Activated CD8-positive, alpha-beta T cell treated with anti-CD3 and anti-CD28 coated beads for 36 hours (primary cell): ENCODE measurements around the gene GNAO1. TPM values are rescaled to one million over a fixed set of nuclear protein-coding genes. Genes with fewer than 3 reads are reported as not detected.

ENCODE experiments used
- ATAC-seq: fragments of 200-7000 bp; cut with Tn5 transposase; one replicate; pipeline ENCODE4 v1.10.0; 2021; ENCODE audit warnings: mild to moderate bottlenecking, moderate library complexity
- CTCF ChIA-PET: fragments of 350-600 bp; sonication (Branson Sonifier 250); formaldehyde crosslinking; loops from one replicate; lab custom pipeline; 2021; ENCODE audit warnings: antibody characterized with exemption; lab: Charles Lee
- POLR2A ChIA-PET: fragments of 350-600 bp; sonication (Branson Sonifier 250); formaldehyde crosslinking; loops from one replicate; lab custom pipeline; 2021; ENCODE audit warnings: antibody characterized with exemption; lab: Charles Lee
- DNase-seq: peaks from one replicate; pipeline ENCODE4 v3.0.0-alpha.2; 2020
- H3K27ac Mint-ChIP-seq: one replicate; pipeline ENCODE4 v1.8.0; 2021; ENCODE audit warnings: mild to moderate bottlenecking, mixed read lengths
- H3K27me3 Mint-ChIP-seq: one replicate; pipeline ENCODE4 v1.8.0; 2021; ENCODE audit warnings: mixed read lengths
- H3K36me3 Mint-ChIP-seq: one replicate; pipeline ENCODE4 v1.8.0; 2021; ENCODE audit warnings: low read depth, mixed read lengths
- H3K4me1 Mint-ChIP-seq: one replicate; pipeline ENCODE4 v1.8.0; 2021; ENCODE audit warnings: low read depth, mixed read lengths
- H3K4me3 Mint-ChIP-seq: one replicate; pipeline ENCODE4 v1.8.0; 2021; ENCODE audit warnings: mild to moderate bottlenecking, moderate library complexity, mixed read lengths
- H3K9me3 Mint-ChIP-seq: one replicate; pipeline ENCODE4 v1.8.0; 2021; ENCODE audit warnings: mixed read lengths
- intact Hi-C: fragments of 100-400 bp; cut with micrococcal nuclease; formaldehyde crosslinking; loops from one replicate; pipeline ENCODE4 v1.10.0; 2022
- total RNA-seq, 2 experiments: library from RNA; stranded (reverse); gene quantifications; one replicate each; pipeline ENCODE4 v1.2.3, GENCODE V29; 2021
- TF ChIP-seq, protein P1 (sequence below): fragments of 200-600 bp; IDR thresholded peaks from one replicate; pipeline ENCODE4 v1.8.0; 2022; ENCODE audit warnings: antibody characterized with exemption, mild to moderate bottlenecking

GNAO1 gene
- total RNA-seq, 2 experiments from 2014 or later: 2.3 to 2.4 TPM

GRCh38 chr16:56327071-56327928 lies 136.0 kb downstream of the GNAO1 start:
- no peak overlapping the region for H3K4me3 Mint-ChIP-seq
- no peaks in the 10 kb centered on the region for H3K36me3 Mint-ChIP-seq
- DNase-seq: no peak
- H3K9me3 Mint-ChIP-seq: no peaks in the 10 kb centered on the region
- ChIA-PET POLR2A (interaction anchor here (0.9 kb wide), 1 partner anchor 13 kb away, joined by 3 read pairs; no protein-coding TSS in a partner anchor), CTCF (interaction anchor here (1.7 kb wide), 1 partner anchor 9 kb away, joined by 8 read pairs; no protein-coding TSS in a partner anchor)
- intact Hi-C loops: no loop called here
- H3K27ac Mint-ChIP-seq: no peak overlapping the region
- no peaks in the 10 kb centered on the region for H3K27me3 Mint-ChIP-seq
- H3K4me1 Mint-ChIP-seq: no peaks in the 10 kb centered on the region
- ATAC-seq: no peak
- TF ChIP-seq, protein P1, sequence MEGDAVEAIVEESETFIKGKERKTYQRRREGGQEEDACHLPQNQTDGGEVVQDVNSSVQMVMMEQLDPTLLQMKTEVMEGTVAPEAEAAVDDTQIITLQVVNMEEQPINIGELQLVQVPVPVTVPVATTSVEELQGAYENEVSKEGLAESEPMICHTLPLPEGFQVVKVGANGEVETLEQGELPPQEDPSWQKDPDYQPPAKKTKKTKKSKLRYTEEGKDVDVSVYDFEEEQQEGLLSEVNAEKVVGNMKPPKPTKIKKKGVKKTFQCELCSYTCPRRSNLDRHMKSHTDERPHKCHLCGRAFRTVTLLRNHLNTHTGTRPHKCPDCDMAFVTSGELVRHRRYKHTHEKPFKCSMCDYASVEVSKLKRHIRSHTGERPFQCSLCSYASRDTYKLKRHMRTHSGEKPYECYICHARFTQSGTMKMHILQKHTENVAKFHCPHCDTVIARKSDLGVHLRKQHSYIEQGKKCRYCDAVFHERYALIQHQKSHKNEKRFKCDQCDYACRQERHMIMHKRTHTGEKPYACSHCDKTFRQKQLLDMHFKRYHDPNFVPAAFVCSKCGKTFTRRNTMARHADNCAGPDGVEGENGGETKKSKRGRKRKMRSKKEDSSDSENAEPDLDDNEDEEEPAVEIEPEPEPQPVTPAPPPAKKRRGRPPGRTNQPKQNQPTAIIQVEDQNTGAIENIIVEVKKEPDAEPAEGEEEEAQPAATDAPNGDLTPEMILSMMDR: no peak

- no peak for DNase-seq
- ATAC-seq: no peak
- TF ChIP-seq, protein P1: no peak
- CTCF ChIA-PET: interaction anchor here (1.2 kb wide), 1 partner anchor 287 kb away, joined by 3 read pairs; no protein-coding TSS in a partner anchor
- no peaks in the 10 kb centered on the region for H3K9me3 Mint-ChIP-seq
- H3K27me3 Mint-ChIP-seq: no peaks in the 10 kb centered on the region
- H3K4me3 Mint-ChIP-seq: no peak overlapping the region
- H3K4me1 Mint-ChIP-seq: no peaks in the 10 kb centered on the region
- no peaks in the 10 kb centered on the region for H3K36me3 Mint-ChIP-seq
- intact Hi-C loops: no loop called here
- no peak overlapping the region for H3K27ac Mint-ChIP-seq
- POLR2A ChIA-PET: no interaction called here
Measured at GRCh38 chr16:56327929-56328258, 136.6 kb downstream of the GNAO1 start.

- ATAC-seq: no peak
- H3K9me3 Mint-ChIP-seq: no peaks in the 10 kb centered on the region
- CTCF ChIA-PET: interaction anchor here (1.2 kb wide), 1 partner anchor 287 kb away, joined by 3 read pairs; no protein-coding TSS in a partner anchor
- no peak overlapping the region for H3K4me3 Mint-ChIP-seq
- no peaks in the 10 kb centered on the region for H3K4me1 Mint-ChIP-seq
- no peak overlapping the region for H3K27ac Mint-ChIP-seq
- POLR2A ChIA-PET: no interaction called here
- TF ChIP-seq, protein P1: no peak
- no peaks in the 10 kb centered on the region for H3K27me3 Mint-ChIP-seq
- no peak for DNase-seq
- no peaks in the 10 kb centered on the region for H3K36me3 Mint-ChIP-seq
- intact Hi-C loops: no loop called here
Measured at GRCh38 chr16:56328276-56329022, 137.2 kb downstream of the GNAO1 start.

GRCh38 chr16:56329887-56330286 lies 138.6 kb downstream of the GNAO1 start:
- ChIA-PET POLR2A (no interaction called here), CTCF (interaction anchor here (1.3 to 1.8 kb wide), 2 partner anchors 10 to 12 kb away, joined by 3 to 8 read pairs; no protein-coding TSS in a partner anchor)
- TF ChIP-seq, protein P1: no peak
- Mint-ChIP-seq H3K4me1 (no peaks in the 10 kb centered on the region), H3K36me3 (no peaks in the 10 kb centered on the region), H3K4me3 (no peak overlapping the region), H3K27ac (no peak overlapping the region), H3K27me3 (no peaks in the 10 kb centered on the region), H3K9me3 (no peaks in the 10 kb centered on the region)
- ATAC-seq (no peak), DNase-seq (no peak)
- intact Hi-C loops: no loop called here
